GM12878 (cell line): ENCODE results near the gene AFF2. TPM values are rescaled to one million over a fixed set of nuclear protein-coding genes. Genes with fewer than 3 reads are reported as not detected.

Experiments used
- ATAC-seq: fragments of 200-7000 bp; cut with Tn5 transposase; 3 replicates; pipeline ENCODE4 v1.9.1; 2020; ENCODE audit warnings: mild to moderate bottlenecking, moderate library complexity
- BruUV-seq: library from RNA; stranded (reverse); fragments of 400-500 nt; replicated peaks from 2 replicates; lab custom pipeline; 2021; lab: Mats Ljungman, UMichigan
- CTCF ChIA-PET: fragments of 300-600 bp; sonication (Branson Sonifier 250); formaldehyde crosslinking; extraction: SDS; loops from one replicate; lab custom pipeline; 2021; ENCODE audit warnings: inconsistent platforms; lab: Yijun Ruan, JAX
- POLR2A ChIA-PET: fragments of 350-600 bp; formaldehyde crosslinking; extraction: SDS; loops from one replicate; lab custom pipeline; 2021; ENCODE audit warnings: inconsistent platforms; lab: Charles Lee
- RAD21 ChIA-PET: fragments of 300-600 bp; sonication (Branson Sonifier 250); formaldehyde crosslinking; loops from one replicate; lab custom pipeline; 2023; ENCODE audit warnings: antibody characterized with exemption; ENCODE audit not compliant: unreplicated experiment; lab: Charles Lee
- SMC1A ChIA-PET: fragments of 300-600 bp; sonication (Branson Sonifier 250); formaldehyde crosslinking; loops from one replicate; lab custom pipeline; 2023; ENCODE audit not compliant: unreplicated experiment, uncharacterized antibody; lab: Charles Lee
- DNase-seq: peaks from one replicate; pipeline ENCODE4 v3.0.0-alpha.2; 2011; ENCODE audit warnings: low read depth, low spot score
- FAIRE-seq: peaks from 3 replicates; lab custom pipeline; 2011; peaks lifted over from hg19 to GRCh38; lab: Jason Lieb, UNC
- H2AFZ ChIP-seq: 2 replicates; pipeline ENCODE4 v1.6.0; 2011; ENCODE audit warnings: low read depth, low read length, control low read depth; ENCODE audit not compliant: control insufficient read depth
- H3K27ac ChIP-seq: 2 replicates; pipeline ENCODE4 v1.5.1; 2011; ENCODE audit warnings: control low read depth; ENCODE audit not compliant: control insufficient read depth, insufficient read depth
- H3K27me3 ChIP-seq, 2 experiments: replicated peaks in 1 of 2; 2 replicates each; pipeline versions ENCODE4 v1.6.0 to v1.6.1; 2011; ENCODE audit warnings: low read length in 1 of 2; ENCODE audit not compliant: control insufficient read depth in 2 of 2, insufficient read depth in 2 of 2
- H3K36me3 ChIP-seq, 2 experiments: 2 replicates each; pipeline ENCODE4 v1.5.1; 2011; ENCODE audit warnings: low read length in 1 of 2; ENCODE audit not compliant: control insufficient read depth in 2 of 2, insufficient read depth in 2 of 2
- H3K4me1 ChIP-seq: 2 replicates; pipeline ENCODE4 v1.6.1; 2011; ENCODE audit warnings: mild to moderate bottlenecking, low read length, moderate library complexity, mixed read lengths; ENCODE audit not compliant: control insufficient read depth, insufficient read depth
- H3K4me2 ChIP-seq: 2 replicates; pipeline ENCODE4 v1.6.0; 2011; ENCODE audit warnings: control low read depth; ENCODE audit not compliant: control insufficient read depth, insufficient read depth
- H3K4me3 ChIP-seq: fragments of 200-600 bp; sonication (generic); 2 replicates; pipeline ENCODE4 v1.5.1; 2016
- H3K79me2 ChIP-seq: 2 replicates; pipeline ENCODE4 v1.6.0; 2011; ENCODE audit warnings: low read length; ENCODE audit not compliant: control insufficient read depth, insufficient read depth
- H3K9ac ChIP-seq: 2 replicates; pipeline ENCODE4 v1.8.0; 2011; ENCODE audit warnings: low read length, control low read depth, mixed read lengths; ENCODE audit not compliant: control insufficient read depth, insufficient read depth
- H3K9me3 ChIP-seq: replicated peaks from 3 replicates; pipeline ENCODE4 v1.5.1; 2011; ENCODE audit warnings: mild to moderate bottlenecking, low read length; ENCODE audit not compliant: control insufficient read depth, insufficient read depth
- H4K20me1 ChIP-seq: 2 replicates; pipeline ENCODE4 v1.6.0; 2011; ENCODE audit not compliant: control insufficient read depth, insufficient read depth
- CTCF ChIP-seq, 3 experiments: IDR thresholded peaks in 2 of 3; conservative IDR thresholded peaks in 1 of 3; 2 replicates each; pipeline ENCODE4 v1.5.1; 2011; ENCODE audit warnings: low read depth in 3 of 3, low read length in 3 of 3, mild to moderate bottlenecking in 3 of 3, control low read depth in 2 of 3, moderate library complexity in 2 of 3, inconsistent platforms in 1 of 3, mixed read lengths in 1 of 3; ENCODE audit not compliant: control insufficient read depth in 2 of 3, insufficient read depth in 1 of 3; ENCODE audit errors: extremely low read depth in 1 of 3
- GATAD2B ChIP-seq: fragments of 450-650 bp; conservative IDR thresholded peaks from 2 replicates; pipeline ENCODE4 v1.6.1; 2017; ENCODE audit warnings: low read depth, mild to moderate bottlenecking, moderate library complexity
- MLLT1 ChIP-seq: fragments of 450-650 bp; IDR thresholded peaks from 2 replicates; pipeline ENCODE4 v1.6.1; 2016; ENCODE audit warnings: mild to moderate bottlenecking
- NBN ChIP-seq: fragments of 450-650 bp; IDR thresholded peaks from 2 replicates; pipeline ENCODE4 v1.6.1; 2016
- POU2F2 ChIP-seq: IDR thresholded peaks from 3 replicates; pipeline ENCODE4 v1.6.1; 2011; ENCODE audit warnings: low read depth, mild to moderate bottlenecking, low read length, borderline replicate concordance
- TAF1 ChIP-seq: IDR thresholded peaks from 2 replicates; pipeline ENCODE4 v1.6.1; 2011; ENCODE audit warnings: mild to moderate bottlenecking, low read depth, low read length, borderline replicate concordance
- TCF3 ChIP-seq: IDR thresholded peaks from 2 replicates; pipeline ENCODE4 v1.6.1; 2012; ENCODE audit warnings: low read depth, mild to moderate bottlenecking, low read length, borderline replicate concordance; ENCODE audit not compliant: insufficient read depth
- ZNF687 ChIP-seq: fragments of 450-650 bp; IDR thresholded peaks from 2 replicates; pipeline ENCODE4 v1.6.1; 2017; ENCODE audit warnings: mild to moderate bottlenecking, moderate library complexity
- WGBS: methylation state at CpG from one replicate; pipeline ENCODE4 v1.1.6; 2016; ENCODE audit warnings: low lambda C conversion rate; ENCODE audit not compliant: insufficient replicate concordance, insufficient coverage; ENCODE audit errors: missing lambda C conversion rate; 5-methylcytosine and 5-hydroxymethylcytosine counted together
- in situ Hi-C: fragments of 300-500 bp; cut with MboI; formaldehyde crosslinking; loops from 9 replicates; pipeline ENCODE4 v1.14.3; 2018; ENCODE audit warnings: mixed read lengths
- intact Hi-C: fragments of 100-400 bp; cut with micrococcal nuclease; formaldehyde crosslinking; loops from one replicate; pipeline ENCODE4 v1.14.2; 2022; ENCODE audit not compliant: unreplicated experiment
- polyA plus RNA-seq, 11 experiments: library from polyadenylated mRNA; depleted of rRNA in 4 of 11; unstranded in 6 of 11; stranded (reverse) in 5 of 11; fragments of >200 nt; fragmentation: Nextera tagmentation in 4 of 11; fragmentation: Illumina TruSeq in 1 of 11; extraction: Ambion mirVana in 4 of 11; extraction: Trizol in 1 of 11; gene quantifications; 1 replicate in 1 of 11; 2 replicates in 10 of 11; pipeline versions ENCODE4 v1.2.1 to v1.2.3, GENCODE V29; 2011 to 2016; ENCODE audit warnings: inconsistent platforms in 2 of 11, missing spikeins in 2 of 11, low read depth in 1 of 11
- total RNA-seq, 4 experiments: library from RNA; depleted of rRNA in 3 of 4; stranded (reverse); fragments of >200 nt in 3 of 4; fragmentation: Illumina TruSeq in 1 of 4; extraction: Trizol in 1 of 4; gene quantifications; 2 replicates each; pipeline versions ENCODE4 v1.2.1 to v1.2.3, GENCODE V29; 2013 to 2021

Gene AFF2
- total and polyA plus RNA-seq, 10 of the 15 experiments (the other 5 are each of a cell fraction or from before 2014, with no cell fraction given) = under 0.01 to 0.03 TPM; not detected in 8

- no peak for FAIRE-seq
- Histone ChIP-seq H3K36me3 (no peaks in the 10 kb centered on the region), H4K20me1 (no peaks in the 10 kb centered on the region), H3K4me3 (no peak overlapping the region), H3K27ac (no peak overlapping the region), H3K27me3 (no peaks in the 10 kb centered on the region; a peak in 1 of 4 replicates), H2AFZ (no peak overlapping the region), H3K9ac (no peak overlapping the region), H3K79me2 (no peaks in the 10 kb centered on the region), H3K4me2 (no peak overlapping the region), H3K4me1 (no peaks in the 10 kb centered on the region), H3K9me3 (no peaks in the 10 kb centered on the region)
- RAD21 ChIA-PET = no interaction called here
- in situ Hi-C loops (no loop called here), intact Hi-C loops (loop anchor here (10.0 kb wide), 1 partner anchor 746 kb away; no protein-coding TSS in a partner anchor)
- SMC1A ChIA-PET = interaction anchor here (0.9 to 1.7 kb wide), 2 partner anchors 9 to 20 kb away, joined by 3 to 6 read pairs; no protein-coding TSS in a partner anchor
- POLR2A ChIA-PET = no interaction called here
- no peak for ATAC-seq
- no peak for DNase-seq
- 2% methylated on average over 2 of the region's 2 CpGs for WGBS
- CTCF ChIA-PET = interaction anchor here (3.5 kb wide), 1 partner anchor 9 kb away, joined by 21 read pairs; no protein-coding TSS in a partner anchor
- no TSS peak for BruUV-seq
- TF ChIP-seq TCF3 (no peak), MLLT1 (no peak), ZNF687 (no peak), CTCF (IDR thresholded peaks at IDR 0.05 in 2 of 3, conservative IDR thresholded peaks at IDR 0.05 in 1 of 3; ENCODE audit: control insufficient read depth in 2 of 3, extremely low read depth in 1 of 3, insufficient read depth in 1 of 3, low read depth in 3 of 3, low read length in 3 of 3) (no peak), POU2F2 (no peak), GATAD2B (no peak), TAF1 (no peak), NBN (no peak)
Measured at GRCh38 chrX:148538582-148538981, 38.2 kb downstream of the AFF2 start.
